ENCODE results near the gene ADAMTS19. TPM values are rescaled to one million over a fixed set of nuclear protein-coding genes. Genes with fewer than 3 reads are reported as not detected.

Gene ADAMTS19
- total and polyA plus RNA-seq, 2 of the 8 experiments (the other 6 are each of a cell fraction or from before 2014, with no cell fraction given), result 17.3 to 28.8 TPM

- TF ChIP-seq SIN3A (conservative IDR thresholded peaks at IDR 0.05 in 1 of 2, IDR thresholded peaks at IDR 0.05 in 1 of 2; ENCODE audit: low read depth in 1 of 2, low read length in 2 of 2), result peak; percentile 38 to 77; a peak in 2 of 4 replicates
- no peak for TF ChIP-seq YY1 (IDR thresholded peaks at IDR 0.05; ENCODE audit: low read depth, low read length)
- TF ChIP-seq ATF3 (IDR thresholded peaks at IDR 0.05; ENCODE audit: insufficient read depth, low read depth, low read length), result no peak
- no peak for TF ChIP-seq CBX5 (IDR thresholded peaks at IDR 0.05; ENCODE audit: low read depth, low read length)
- TF ChIP-seq POLR2A (IDR thresholded peaks at IDR 0.05; ENCODE audit: control extremely low read depth in 1 of 2, low read depth in 2 of 2, low read length in 2 of 2), result no peak
- TF ChIP-seq RNF2 (IDR thresholded peaks at IDR 0.05; ENCODE audit: borderline replicate concordance, low read depth, low read length, missing control alignments, poor library complexity, severe bottlenecking), result no peak
- no peak for TF ChIP-seq FOSL1 (IDR thresholded peaks at IDR 0.05; ENCODE audit: insufficient read depth, low read depth, low read length)
- TF ChIP-seq GTF2F1 (IDR thresholded peaks at IDR 0.05; ENCODE audit: borderline replicate concordance, low read depth, low read length), result no peak
- TF ChIP-seq CTCF (IDR thresholded peaks at IDR 0.05; ENCODE audit: control extremely low read depth in 1 of 3, insufficient read depth in 1 of 3, low read depth in 1 of 3, low read length in 3 of 3), result no peak
- no peak for TF ChIP-seq TAF7 (optimal IDR thresholded peaks at IDR 0.05; ENCODE audit: borderline replicate concordance, low read depth, low read length)
- TF ChIP-seq JUND (IDR thresholded peaks at IDR 0.05; ENCODE audit: low read length), result no peak
- no peak for TF ChIP-seq HDAC6 (IDR thresholded peaks at IDR 0.05; ENCODE audit: low read depth, low read length)
- no peak for TF ChIP-seq CHD1 (IDR thresholded peaks at IDR 0.05; ENCODE audit: low read depth, low read length)
- no peak for TF ChIP-seq CBX8 (IDR thresholded peaks at IDR 0.05; ENCODE audit: borderline replicate concordance, low read depth, low read length)
- TF ChIP-seq EP300 (IDR thresholded peaks at IDR 0.05; ENCODE audit: borderline replicate concordance in 1 of 2, low read depth in 2 of 2, low read length in 2 of 2), result no peak
- TF ChIP-seq SIRT6 (IDR thresholded peaks at IDR 0.05; ENCODE audit: low read length), result no peak
- TF ChIP-seq TEAD4 (IDR thresholded peaks at IDR 0.05; ENCODE audit: low read depth, low read length), result peak; percentile 42; the same call in 1 of the 2 replicates
- TF ChIP-seq SP2 (IDR thresholded peaks at IDR 0.05; ENCODE audit: low read length), result no peak
- no peak for TF ChIP-seq RFX5 (IDR thresholded peaks at IDR 0.05; ENCODE audit: borderline replicate concordance, low read depth, low read length)
- TF ChIP-seq CREB1 (IDR thresholded peaks at IDR 0.05), result peak; percentile 53
- no peak for TF ChIP-seq SAP30 (IDR thresholded peaks at IDR 0.05; ENCODE audit: insufficient read depth, insufficient replicate concordance, low read length)
- no peak for TF ChIP-seq MAX (IDR thresholded peaks at IDR 0.05)
- TF ChIP-seq NRF1 (IDR thresholded peaks at IDR 0.05; ENCODE audit: low read depth, low read length), result no peak
These were observed 49.6 kb upstream of the ADAMTS19 start (continued) for GRCh38 chr5:129410488-129410887.
